Inferior parietal cortex (tissue), 1 donor: ENCODE results near the gene TMEM158.

ENCODE experiments used
- DNase-seq: peaks from one replicate; pipeline ENCODE4 v3.0.0-alpha.2; 2016; ENCODE audit errors: extremely low spot score

The TMEM158 gene

GRCh38 chr3:45226206-45226915, at the start of gene TMEM158:
Gene TMEM158 (minus strand): TSS chr3:45226287. CDS start chr3:45226027, 260 bp downstream.
- DNase-seq = peak; percentile 56

GRCh38 chr3:45275006-45275704, 49.1 kb upstream of the TMEM158 start:
- DNase-seq = no peak

- peak; percentile 20 for DNase-seq
These were observed 47.8 kb upstream of the TMEM158 start for GRCh38 chr3:45273681-45274515.

GRCh38 chr3:45272828-45273470, 46.9 kb upstream of the TMEM158 start:
- DNase-seq = no peak

GRCh38 chr3:45272032-45272810, 46.1 kb upstream of the TMEM158 start:
- DNase-seq = no peak

GRCh38 chr3:45269952-45270351, 43.9 kb upstream of the TMEM158 start:
- DNase-seq = no peak

- no peak for DNase-seq
These were observed 41.0 kb upstream of the TMEM158 start for GRCh38 chr3:45267097-45267496.

- no peak for DNase-seq
These were observed 35.4 kb upstream of the TMEM158 start for GRCh38 chr3:45261333-45262110.

GRCh38 chr3:45259133-45259532, 33.0 kb upstream of the TMEM158 start:
- DNase-seq = no peak

GRCh38 chr3:45258317-45258716, 32.2 kb upstream of the TMEM158 start:
- no peak for DNase-seq

- DNase-seq = no peak
These were observed 27.2 kb upstream of the TMEM158 start for GRCh38 chr3:45253316-45253715.

- no peak for DNase-seq
These were observed 26.7 kb upstream of the TMEM158 start for GRCh38 chr3:45252826-45253225.

GRCh38 chr3:45249391-45249790, 23.3 kb upstream of the TMEM158 start:
- no peak for DNase-seq

- no peak for DNase-seq
These were observed 20.2 kb upstream of the TMEM158 start for GRCh38 chr3:45246241-45246640.

- no peak for DNase-seq
These were observed 18.3 kb upstream of the TMEM158 start for GRCh38 chr3:45244356-45244755.

- DNase-seq = no peak
These were observed 15.1 kb upstream of the TMEM158 start for GRCh38 chr3:45241206-45241605.

GRCh38 chr3:45240292-45240691, 14.2 kb upstream of the TMEM158 start:
- DNase-seq = no peak

GRCh38 chr3:45239254-45239653, 13.2 kb upstream of the TMEM158 start:
- DNase-seq = no peak

- no peak for DNase-seq
These were observed 10.9 kb upstream of the TMEM158 start for GRCh38 chr3:45236964-45237363.

GRCh38 chr3:45235409-45235808, 9.3 kb upstream of the TMEM158 start:
- DNase-seq = no peak
